OCI-M2 (cell line): Measurements from ENCODE around the gene HRAS.
"Not testable (repeated sequence)": the region's sequence is repeated elsewhere in the genome, so short reads cannot be mapped to it uniquely, and the experiment has no call there.

ENCODE experiments used
- DNase-seq: peaks from one replicate; lab custom pipeline; 2025; ENCODE audit not compliant: unreplicated experiment; lab: John Stamatoyannopoulos, UW

HRAS gene

DNA sequence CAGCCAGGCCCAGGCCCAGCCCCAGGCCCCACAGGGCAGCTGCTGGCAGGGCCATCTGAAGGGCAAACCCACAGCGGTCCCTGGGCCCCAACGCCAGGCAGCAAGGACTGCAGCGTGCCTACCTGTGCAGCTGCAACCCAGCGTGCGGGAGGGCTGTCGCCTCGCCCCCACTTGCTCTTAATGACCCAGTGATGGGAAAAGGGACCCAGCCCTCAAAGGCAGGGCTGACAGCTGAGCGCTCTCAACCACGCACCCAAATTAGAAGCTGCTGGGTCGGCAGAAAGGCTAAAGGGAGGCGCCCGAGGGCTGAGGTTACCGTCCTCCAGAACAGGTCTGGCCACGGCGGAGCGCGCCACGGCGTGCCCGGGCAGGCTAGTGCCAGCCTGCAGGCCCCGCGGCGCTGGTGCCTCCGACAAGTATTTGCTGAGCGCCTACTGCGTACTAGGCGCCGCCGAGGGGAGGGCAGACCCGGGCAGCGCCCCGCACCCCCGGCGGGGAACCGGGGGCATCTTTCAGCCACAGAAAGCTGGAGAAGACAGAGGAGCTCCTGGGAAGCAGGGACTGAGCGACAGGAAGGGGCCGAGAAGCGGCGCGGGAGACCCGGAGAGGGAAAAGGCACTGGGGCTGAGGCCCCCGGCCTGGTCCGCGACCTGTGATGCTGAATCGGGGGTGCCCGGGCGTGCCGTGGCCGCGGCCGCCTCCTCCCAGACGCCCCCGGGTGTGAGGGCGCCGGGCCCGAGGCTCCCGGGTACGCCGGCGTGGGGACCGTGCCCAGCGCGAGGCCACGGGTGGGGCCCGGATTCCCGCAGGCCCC is 773 bp downstream of the HRAS start:
- no peak for DNase-seq

DNA sequence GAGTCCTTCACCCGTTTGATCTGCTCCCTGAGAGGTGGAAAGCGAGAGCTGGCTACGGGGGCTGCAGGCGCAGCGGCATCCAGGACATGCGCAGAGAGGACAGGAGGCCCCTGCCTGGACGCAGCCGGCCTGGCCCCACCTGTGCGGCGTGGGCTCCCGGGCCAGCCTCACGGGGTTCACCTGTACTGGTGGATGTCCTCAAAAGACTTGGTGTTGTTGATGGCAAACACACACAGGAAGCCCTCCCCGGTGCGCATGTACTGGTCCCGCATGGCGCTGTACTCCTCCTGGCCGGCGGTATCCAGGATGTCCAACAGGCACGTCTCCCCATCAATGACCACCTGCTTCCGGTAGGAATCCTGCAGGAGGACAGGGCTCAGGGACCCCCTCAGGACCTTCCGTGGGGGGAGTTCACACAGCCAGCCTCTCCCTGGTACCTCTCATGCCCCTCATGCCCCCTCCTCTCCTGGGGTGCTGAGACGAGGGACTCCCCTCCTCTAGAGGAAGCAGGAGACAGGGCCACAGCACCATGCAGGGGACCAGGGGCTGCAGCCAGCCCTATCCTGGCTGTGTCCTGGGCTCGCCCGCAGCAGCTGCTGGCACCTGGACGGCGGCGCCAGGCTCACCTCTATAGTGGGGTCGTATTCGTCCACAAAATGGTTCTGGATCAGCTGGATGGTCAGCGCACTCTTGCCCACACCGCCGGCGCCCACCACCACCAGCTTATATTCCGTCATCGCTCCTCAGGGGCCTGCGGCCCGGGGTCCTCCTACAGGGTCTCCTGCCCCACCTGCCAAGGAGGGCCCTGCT is 1.6 kb downstream of the HRAS start:
- no peak for DNase-seq

DNA sequence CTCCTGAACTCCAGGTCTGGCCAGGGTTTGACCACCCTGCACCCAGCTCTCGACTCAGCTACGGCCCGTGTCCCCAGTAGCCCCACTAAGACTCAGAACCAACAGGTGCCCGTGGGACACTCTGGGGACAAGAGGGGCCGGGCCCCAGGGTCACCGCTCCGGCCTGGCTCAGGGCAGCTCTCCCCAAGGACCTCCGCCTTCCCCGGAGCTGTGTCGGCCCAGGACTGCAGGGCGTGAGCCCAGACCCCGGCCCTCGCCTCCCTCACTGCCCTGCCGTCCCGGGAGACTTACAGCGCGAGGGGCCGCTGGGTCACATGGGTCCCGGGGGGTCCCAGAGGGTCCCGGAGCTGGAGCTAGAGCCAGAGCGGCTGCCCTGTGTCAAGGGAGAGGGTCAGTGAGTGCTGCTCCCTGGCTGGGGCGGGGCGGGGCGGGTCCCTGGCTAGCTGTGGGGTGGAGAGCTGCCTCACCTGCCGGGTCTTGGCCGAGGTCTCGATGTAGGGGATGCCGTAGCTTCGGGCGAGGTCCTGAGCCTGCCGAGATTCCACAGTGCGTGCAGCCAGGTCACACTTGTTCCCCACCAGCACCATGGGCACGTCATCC is 2.3 kb downstream of the HRAS start:
- DNase-seq, result no peak

DNA sequence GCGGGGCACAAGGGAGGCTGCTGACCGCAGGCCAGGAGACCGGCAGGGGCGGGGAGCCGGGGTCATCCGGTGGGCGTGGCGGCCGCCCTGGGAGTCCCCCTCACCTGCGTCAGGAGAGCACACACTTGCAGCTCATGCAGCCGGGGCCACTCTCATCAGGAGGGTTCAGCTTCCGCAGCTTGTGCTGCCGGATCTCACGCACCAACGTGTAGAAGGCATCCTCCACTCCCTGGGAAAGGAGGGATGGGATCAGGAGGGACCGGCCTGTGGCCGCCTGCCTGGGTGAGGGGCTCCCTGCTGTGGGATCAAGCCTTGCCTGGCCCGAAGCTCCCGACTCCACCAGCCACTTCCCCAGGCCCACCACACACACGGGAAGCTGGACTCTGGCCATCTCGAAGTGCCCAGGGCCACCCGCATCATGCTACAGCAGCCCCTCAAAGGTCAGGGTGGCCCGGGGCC is 2.8 kb downstream of the HRAS start:
- no peak for DNase-seq

DNA sequence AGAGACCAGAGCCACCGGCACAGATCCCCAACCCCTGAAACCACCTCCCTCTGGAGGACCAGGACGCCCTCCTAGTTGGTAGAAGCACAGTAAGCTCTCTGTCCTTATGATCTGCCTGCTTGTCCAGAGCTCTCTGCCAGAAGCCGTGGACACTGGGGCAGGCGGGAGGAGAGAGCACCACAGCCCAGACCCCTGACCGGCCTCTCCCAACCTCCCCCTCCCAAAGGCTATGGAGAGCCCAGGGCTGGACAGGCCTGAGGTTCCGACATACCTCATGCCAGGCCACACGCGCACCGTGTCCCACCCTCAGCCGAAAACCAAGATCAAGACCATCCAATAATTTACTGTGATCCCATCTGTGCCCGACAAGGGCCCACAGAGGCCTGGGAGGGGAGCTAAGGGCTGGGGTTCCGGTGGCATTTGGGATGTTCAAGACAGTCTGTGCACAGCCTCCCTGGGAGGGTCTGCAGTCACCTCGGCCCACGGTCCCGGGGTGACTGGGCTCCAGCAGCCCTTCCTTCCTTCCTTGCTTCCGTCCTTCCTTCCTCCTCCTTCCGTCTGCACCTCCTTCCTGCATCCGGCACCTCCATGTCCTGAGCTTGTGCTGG is 3.4 kb downstream of the HRAS start:
- no peak for DNase-seq

DNA sequence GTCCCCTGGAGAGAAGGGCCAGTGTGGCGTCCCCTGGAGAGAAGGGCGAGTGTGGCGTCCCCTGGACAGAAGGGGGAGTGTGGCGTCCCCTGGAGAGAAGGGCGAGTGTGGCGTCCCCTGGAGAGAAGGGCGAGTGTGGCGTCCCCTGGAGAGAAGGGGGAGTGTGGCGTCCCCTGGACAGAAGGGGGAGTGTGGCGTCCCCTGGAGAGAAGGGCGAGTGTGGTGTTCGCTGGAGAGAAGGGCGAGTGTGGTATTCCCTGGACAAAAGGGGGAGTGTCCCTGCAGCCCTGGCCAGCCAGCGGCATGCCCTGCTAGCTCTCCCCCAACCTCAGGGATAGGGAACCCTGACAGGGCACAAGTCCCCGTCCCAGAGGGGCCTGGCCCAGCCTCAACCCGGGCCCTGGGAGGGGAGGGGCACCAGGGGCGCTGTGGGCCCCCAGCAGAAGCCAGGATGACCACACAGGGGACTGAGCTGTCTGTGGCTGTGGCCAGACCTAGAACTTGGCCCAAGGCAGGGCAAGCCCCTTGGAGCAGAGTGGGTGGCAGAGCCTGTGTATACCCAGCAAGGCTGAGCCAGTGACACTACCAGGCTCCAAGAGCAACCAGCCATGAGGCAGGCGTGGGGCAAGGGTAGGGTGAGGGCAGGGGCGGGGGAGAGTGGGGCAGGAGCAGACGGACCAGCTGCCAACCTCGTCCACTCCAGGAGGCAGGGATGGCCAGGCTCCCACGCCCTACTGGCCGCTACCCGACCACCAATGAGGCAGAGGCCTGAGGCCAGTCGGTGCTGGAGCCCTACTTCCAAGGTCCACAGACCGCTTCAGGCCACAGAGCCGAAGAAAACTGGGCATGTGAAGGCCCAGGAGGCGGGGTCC is 4.2 kb downstream of the HRAS start:
- DNase-seq, result no peak

DNA sequence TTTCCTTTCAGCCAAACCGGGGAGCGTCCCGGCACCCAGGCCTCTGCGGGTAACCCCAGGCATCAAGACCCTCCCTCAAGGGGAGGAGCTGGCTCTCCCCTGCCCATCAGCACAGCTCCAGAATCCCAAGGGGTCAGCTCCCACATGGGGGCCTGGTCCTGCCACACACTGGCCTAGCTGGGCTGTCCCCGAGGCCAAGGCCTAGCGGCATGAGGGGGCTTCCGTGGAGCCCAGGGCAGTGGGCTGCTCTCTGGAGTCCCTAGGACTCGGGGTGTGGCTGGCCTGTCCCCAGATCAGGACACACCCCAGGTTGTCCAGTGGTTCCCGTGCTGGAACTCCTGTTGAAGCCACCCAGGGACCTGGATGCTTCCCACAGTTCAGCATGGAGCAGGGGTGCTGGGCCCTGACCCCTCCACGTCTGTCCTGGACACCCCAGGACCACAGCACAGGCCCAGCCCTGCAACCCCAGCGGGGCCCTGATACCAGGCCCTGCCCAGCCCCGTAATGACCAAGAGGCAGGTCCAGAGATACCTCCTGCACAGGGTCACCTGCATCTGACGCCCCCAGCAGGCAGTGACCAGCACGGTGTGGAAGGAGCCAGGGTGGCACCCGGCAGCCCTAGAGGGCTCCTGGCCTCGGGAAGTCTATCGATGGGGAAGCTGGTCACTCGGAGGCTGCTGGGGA is 5.5 kb downstream of the HRAS start:
- no peak for DNase-seq

DNA sequence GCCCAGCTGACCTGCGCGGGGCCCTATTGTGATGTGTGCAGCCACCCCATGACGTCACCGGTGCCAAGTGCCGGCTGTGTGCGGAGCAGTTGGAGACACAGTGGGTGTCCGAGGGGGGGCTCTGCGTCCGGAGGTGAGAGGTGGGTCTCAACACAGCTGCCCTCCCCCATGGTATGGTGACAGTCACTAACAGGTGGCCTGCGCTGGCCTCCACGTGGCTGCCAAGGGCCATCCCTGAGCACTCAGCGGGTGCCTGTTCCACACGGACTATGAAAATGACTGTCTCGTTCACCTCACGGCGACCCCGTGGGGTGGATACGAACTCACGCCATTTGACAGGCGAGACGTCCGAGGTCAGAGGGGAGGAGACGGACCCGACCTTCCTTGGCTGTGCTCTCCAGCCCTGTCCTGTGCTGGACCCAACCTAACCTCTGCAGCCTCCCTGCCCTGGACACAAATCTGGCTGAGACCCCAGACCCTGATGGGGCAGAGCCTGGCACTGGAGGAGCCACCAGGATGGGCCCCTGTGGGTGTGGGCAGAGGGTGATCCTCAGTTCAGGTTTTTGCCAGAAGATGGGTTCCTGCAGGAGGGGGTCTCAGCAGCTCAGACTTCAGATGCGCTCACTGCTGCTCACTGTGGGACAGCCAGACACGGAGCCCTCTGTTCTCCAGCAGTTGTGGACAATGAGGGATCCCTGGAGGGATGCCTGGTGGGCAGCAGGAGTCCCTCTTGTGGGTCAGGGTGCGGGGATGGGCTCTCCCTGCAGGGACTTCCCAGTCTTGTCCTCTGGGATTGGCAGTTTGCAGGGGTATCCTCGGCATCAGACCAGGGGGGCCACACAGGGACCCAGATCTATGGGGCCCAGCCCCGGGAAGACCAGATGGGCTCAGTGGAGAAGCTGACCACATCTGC is 6.3 kb downstream of the HRAS start:
- no peak for DNase-seq

DNA sequence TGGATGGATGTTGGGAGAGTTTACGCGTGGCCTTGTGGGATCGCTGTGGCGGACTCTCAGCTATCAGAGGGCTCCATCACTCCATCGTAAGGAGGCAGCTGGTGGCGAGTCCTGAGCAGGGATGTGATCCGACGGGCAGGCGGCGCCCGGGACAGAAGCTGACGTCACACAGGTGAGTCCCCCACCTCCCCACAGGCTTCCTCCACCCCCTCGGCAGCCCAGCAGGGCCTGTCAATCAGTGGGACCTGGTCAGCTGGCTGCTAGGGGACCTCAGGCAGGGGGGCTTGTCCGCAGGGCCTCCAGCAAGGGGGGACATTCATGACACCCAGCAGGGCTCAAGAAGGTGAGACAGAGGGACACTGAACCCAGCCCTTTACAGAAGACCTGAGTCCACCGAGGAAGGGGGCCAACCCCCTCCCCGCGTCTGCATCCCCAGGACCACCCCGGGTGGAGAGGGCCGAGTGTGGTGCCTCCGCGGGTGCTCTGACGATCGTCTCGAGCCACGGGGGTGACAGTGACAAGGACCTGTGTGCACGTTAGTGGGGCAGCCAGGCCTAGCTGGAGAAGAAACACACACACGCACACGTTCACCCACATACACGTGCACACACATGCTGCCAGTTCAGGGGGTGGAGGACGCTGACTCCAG is 7.1 kb downstream of the HRAS start:
- no peak for DNase-seq

DNA sequence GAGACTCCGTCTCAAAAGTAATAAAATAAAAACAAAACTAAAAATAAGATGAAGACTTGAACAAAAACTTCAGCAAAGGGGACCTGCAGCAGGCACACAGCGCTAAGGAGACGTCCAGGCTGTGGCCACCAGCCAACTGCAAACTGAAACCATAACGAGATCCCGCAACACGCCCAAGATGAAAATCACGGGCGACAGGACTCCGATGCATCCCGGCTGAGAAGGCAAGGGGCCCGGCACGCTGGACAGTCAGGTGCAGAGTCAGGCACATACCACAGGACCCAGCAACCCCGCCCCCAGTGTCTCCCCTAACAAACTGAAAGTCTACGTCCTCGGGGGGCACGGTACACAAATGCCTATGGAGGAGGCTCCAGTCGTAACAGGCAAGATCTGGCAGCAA is 9.2 kb downstream of the HRAS start:
- DNase-seq, result no peak

DNA sequence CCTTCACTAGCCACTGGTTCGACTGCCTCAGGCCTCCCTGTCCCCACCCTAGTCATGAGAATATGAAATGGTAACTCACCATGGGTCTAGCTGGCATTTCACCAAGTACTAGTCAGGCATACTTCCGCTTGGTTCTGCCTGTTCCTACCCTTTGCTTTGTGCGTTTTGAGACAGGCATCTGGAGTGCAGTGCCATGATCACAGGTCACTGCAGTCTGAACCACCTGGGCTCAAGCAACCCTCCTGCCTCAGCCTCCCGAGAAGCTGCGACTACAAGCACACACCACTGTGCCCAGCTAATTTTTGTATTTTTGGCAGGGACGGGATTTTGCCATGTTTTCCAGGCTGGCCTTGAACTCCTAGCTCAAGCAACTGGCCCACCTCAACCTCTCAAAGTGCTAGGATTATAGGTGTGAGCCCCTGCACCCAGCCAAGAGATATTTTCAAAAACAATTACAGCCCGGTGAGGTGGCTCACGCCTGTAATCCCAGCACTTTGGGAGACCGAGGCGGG is 14.1 kb downstream of the HRAS start:
- no peak for DNase-seq

DNA sequence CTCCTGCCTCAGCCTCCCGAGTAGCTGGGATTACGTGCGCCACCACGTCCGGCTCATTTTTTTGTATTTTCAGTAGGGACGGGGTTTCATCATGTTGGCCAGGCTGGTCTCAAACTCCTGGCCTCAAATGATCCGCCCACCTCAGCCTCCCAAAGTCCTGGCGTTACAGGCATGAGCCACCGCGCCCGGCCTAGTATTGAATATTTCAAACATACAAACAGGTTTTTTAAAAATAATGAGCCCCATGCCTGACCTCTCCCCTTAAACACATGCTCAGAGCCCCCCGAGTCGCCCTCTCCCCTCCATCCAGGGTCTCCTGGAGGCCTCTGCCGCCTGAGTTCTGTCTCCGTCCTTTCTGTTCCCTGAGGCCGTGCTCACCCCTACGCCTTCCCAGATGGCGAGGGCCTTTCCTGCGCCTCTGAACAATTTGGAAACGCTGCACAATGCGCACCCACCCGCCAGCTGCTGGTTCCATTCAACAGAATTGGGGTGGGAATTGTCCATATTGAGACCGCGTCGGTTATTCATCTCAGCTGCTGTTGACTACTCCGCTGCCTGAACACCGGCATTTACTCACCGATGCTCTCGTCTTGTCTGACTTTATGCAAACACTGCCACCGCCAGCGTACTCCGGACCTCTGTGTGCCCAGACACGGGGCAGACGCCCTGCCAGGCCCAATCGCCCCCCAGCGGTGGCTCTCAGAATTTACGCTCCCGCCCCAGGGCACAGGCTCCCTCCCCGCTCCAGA is 14.8 kb downstream of the HRAS start:
- DNase-seq, result no peak

DNA sequence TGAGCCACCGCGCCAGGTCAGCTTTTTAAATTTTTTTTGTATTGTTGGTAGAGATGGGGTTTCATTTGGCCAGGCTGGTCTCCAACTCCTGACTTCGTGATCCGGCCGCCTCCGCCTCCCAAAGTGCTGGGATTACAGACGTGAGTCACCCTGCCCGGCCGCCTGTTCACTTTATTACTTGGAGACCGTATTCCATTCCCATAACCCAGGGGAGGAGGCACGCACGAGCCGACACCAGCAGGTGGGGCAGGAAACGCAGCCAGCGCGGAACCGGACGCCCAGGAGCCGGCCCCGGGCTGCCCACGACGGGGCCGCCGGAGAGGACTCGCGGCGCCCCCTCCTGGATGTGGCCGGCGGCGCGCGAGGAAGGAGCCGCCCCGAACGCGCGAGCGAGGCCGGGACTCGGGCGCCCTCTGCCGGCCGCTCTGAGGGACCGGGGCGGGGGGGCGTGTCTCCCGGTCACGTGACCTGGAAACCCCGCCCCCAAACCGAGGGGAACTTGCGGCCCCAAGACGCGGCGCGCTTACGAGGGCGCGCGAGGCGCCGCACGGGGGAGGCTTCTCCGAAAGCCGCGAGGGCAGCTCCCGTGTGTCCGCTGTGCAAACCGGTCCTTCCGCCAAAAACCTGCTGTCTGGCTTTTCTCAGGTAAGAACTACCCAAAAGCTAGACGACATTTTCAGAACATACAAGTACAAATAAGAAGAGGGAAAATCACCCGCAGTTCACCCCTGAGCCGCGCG is 16.7 kb downstream of the HRAS start:
- DNase-seq, result no peak

DNA sequence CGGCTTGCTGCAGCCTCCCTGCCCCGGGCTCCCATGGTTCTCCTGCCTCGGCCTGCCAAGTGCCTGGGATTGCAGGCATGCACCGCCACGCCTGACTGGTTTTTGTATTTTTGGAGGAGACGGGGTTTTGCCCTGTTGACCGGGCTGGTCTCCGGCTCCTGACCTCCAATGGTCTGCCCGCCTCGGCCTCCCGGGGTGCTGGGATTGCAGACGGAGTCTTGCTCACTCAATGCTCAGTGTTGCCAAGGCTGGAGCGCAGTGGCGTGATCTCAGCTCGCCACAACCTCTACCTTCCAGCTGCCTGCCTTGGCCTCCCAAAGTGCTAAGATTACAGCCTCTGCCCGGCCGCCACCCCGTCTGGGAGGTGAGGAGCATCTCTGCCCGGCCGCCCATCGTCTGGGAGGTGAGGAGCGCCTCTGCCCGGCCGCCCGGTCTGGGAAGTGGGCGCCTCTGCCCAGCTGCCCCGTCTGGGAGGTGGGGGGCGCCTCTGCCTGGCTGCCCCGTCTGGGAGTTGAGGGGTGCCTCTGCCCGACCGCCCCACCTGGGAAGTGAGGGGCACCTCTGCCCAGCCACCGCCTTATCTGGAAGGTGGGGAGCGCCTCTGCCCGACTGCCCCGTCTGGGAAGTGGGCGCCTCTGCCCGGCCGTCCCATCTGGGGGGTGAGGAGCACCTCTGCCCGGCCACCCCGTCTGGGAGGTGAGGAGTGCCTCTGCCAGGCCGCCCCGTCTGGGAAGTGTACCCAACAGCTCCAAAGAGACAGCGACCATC is 18.3 kb downstream of the HRAS start:
- not testable (repeated sequence) for DNase-seq

DNA sequence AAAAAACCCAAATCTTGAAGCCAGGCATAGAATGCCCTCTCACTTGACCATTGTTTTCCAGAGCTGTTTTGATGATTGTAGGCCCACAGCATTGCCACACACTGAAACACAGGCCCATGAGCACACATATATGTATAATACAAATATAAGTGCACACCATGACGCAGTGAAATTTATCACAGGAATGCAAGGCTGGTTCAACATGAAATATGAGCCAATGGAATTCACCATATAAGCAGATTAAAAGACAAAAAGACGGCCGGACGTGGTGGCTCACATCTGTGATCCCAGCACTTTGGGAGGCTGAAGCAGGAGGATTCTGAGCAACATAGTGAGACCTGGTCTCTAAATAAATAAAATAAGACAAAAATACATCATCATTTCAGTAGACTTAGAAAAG is 19.0 kb downstream of the HRAS start:
- DNase-seq, result no peak

DNA sequence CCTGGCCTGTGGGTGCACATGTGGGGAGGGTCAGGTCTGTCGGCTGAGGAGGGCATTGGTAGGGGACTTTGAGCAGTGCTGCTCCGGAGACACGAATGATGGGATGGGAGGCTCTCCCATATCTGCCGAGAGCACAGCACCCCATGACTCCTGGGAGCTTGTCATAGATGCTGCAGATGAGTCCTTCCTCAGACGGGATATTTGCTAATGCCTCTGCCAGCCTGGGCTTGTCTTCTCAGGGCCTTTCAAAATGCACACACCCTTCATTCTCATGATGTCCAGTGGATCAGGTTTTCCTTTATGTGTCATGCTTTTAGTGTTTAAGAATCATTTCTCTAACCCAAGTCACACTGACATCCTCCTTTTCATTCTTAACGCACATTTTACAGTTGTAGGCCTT is 20.2 kb downstream of the HRAS start:
- DNase-seq, result no peak
